HFFc6 (cell line): ENCODE results near the gene MTRR. TPM values are rescaled to one million over a fixed set of nuclear protein-coding genes. Genes with fewer than 3 reads are reported as not detected.

ENCODE experiments used
- DNase-seq: peaks from one replicate; pipeline ENCODE4 v3.0.0-alpha.2; 2018
- H3K27ac Mint-ChIP-seq: 2 replicates; pipeline ENCODE4 v1.8.0; 2020; ENCODE audit warnings: mild to moderate bottlenecking, mixed read lengths
- H3K27me3 Mint-ChIP-seq: 2 replicates; pipeline ENCODE4 v1.8.0; 2021; ENCODE audit warnings: mild to moderate bottlenecking, moderate library complexity, mixed read lengths; ENCODE audit not compliant: insufficient read depth
- H3K36me3 Mint-ChIP-seq: 2 replicates; pipeline ENCODE4 v1.8.0; 2021; ENCODE audit warnings: low read depth, mixed read lengths
- H3K4me1 Mint-ChIP-seq: 2 replicates; pipeline ENCODE4 v1.8.0; 2020; ENCODE audit warnings: low read depth, mixed read lengths
- H3K4me3 Mint-ChIP-seq: 2 replicates; pipeline ENCODE4 v1.8.0; 2020; ENCODE audit warnings: mild to moderate bottlenecking, moderate library complexity, mixed read lengths
- H3K9me3 Mint-ChIP-seq: 2 replicates; pipeline ENCODE4 v1.8.0; 2020; ENCODE audit warnings: mild to moderate bottlenecking, mixed read lengths
- total RNA-seq, 6 experiments: library from RNA; stranded (reverse); fragmentation: NEBNext Ultra II Directional; extraction: Animal tissue kit (Norgen Biotek cat#: 25700); gene quantifications; 2 replicates in 1 of 6; 3 replicates in 5 of 6; pipeline ENCODE4 v1.2.3, GENCODE V29; 2021
- TF ChIP-seq, protein P1 (sequence below): fragments of 200-600 bp; sonication (generic); IDR thresholded peaks from 2 replicates; pipeline ENCODE4 v1.5.0; 2021; ENCODE audit warnings: antibody characterized with exemption, mild to moderate bottlenecking

MTRR gene
- total RNA-seq, 6 experiments from 2014 or later = 33.8 to 44.1 (median 37.0) TPM

DNA sequence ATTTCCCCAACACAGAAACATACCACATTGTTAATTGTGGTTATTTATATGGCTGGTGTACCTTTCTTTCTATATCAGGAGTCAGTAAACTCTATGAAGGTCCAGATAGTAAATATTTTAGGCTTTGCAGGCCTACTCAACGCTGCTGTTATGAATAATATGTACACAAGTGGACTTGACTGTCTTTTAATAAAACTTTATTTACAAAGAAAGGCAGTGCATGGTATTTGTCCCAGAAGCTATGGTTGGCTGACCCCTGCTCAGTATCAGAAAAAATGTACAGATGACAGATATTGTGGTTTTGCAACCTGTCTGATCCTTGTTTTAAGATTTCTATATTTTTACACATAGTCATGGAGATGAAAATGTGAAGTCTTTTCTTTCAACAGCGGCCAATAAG, 5.7 kb downstream of the MTRR start:
- H3K27ac Mint-ChIP-seq = no peak overlapping the region
- H3K4me1 Mint-ChIP-seq = peaks cover 70% of the 10 kb centered on the region
- TF ChIP-seq, protein P1, sequence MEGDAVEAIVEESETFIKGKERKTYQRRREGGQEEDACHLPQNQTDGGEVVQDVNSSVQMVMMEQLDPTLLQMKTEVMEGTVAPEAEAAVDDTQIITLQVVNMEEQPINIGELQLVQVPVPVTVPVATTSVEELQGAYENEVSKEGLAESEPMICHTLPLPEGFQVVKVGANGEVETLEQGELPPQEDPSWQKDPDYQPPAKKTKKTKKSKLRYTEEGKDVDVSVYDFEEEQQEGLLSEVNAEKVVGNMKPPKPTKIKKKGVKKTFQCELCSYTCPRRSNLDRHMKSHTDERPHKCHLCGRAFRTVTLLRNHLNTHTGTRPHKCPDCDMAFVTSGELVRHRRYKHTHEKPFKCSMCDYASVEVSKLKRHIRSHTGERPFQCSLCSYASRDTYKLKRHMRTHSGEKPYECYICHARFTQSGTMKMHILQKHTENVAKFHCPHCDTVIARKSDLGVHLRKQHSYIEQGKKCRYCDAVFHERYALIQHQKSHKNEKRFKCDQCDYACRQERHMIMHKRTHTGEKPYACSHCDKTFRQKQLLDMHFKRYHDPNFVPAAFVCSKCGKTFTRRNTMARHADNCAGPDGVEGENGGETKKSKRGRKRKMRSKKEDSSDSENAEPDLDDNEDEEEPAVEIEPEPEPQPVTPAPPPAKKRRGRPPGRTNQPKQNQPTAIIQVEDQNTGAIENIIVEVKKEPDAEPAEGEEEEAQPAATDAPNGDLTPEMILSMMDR = no peak
- H3K9me3 Mint-ChIP-seq = no peaks in the 10 kb centered on the region
- H3K27me3 Mint-ChIP-seq = no peaks in the 10 kb centered on the region; the same call in 1 of the 2 replicates
- no peak overlapping the region for H3K4me3 Mint-ChIP-seq
- no peak for DNase-seq
- peaks cover 27% of the 10 kb centered on the region for H3K36me3 Mint-ChIP-seq

DNA sequence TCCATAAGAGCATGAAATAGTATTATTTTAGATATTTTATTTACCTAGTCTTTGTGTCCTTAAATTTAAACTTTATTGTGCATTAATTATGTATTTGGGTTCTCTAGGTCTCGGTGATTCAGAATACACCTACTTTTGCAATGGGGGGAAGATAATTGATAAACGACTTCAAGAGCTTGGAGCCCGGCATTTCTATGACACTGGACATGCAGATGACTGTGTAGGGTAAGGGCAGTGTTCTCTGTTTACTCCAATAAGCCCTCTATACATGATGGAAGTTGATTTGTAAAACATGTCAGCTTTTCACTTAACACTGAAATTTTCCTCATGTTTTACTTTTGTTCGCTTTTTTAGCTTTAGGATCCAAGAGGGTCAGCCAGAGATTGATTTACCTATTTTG, 6.2 kb downstream of the MTRR start:
- peaks cover 27% of the 10 kb centered on the region for H3K36me3 Mint-ChIP-seq
- H3K9me3 Mint-ChIP-seq = no peaks in the 10 kb centered on the region
- TF ChIP-seq, protein P1 = no peak
- H3K27ac Mint-ChIP-seq = no peak overlapping the region
- no peak overlapping the region for H3K4me3 Mint-ChIP-seq
- DNase-seq = no peak
- peaks cover 65% of the 10 kb centered on the region for H3K4me1 Mint-ChIP-seq
- no peaks in the 10 kb centered on the region; the same call in 1 of the 2 replicates for H3K27me3 Mint-ChIP-seq

DNA sequence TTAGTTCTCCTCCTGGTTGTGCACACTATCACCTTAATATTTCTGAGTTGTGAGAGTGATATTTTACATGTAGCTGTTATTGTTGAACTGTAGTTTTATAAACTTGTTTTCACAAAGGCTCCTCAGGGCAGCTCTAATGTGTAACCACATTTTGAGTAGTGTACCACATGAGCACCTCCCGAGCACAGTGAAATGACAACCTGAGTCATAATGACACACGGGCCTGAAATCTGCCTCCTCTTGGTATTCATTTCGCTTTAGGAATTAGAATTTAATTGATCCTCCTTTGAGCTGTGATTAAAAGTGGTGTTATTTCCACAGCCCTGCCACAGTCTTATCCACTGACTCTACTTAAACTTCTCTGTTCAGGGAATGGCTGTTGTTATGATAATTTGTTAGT, 7.9 kb downstream of the MTRR start:
- no peaks in the 10 kb centered on the region; the same call in 1 of the 2 replicates for H3K27me3 Mint-ChIP-seq
- no peaks in the 10 kb centered on the region for H3K9me3 Mint-ChIP-seq
- TF ChIP-seq, protein P1 = no peak
- peaks cover 47% of the 10 kb centered on the region for H3K4me1 Mint-ChIP-seq
- H3K4me3 Mint-ChIP-seq = no peak overlapping the region
- peak overlapping the region; percentile 64 for H3K27ac Mint-ChIP-seq
- peaks cover 31% of the 10 kb centered on the region for H3K36me3 Mint-ChIP-seq
- DNase-seq = peak; percentile 72

DNA sequence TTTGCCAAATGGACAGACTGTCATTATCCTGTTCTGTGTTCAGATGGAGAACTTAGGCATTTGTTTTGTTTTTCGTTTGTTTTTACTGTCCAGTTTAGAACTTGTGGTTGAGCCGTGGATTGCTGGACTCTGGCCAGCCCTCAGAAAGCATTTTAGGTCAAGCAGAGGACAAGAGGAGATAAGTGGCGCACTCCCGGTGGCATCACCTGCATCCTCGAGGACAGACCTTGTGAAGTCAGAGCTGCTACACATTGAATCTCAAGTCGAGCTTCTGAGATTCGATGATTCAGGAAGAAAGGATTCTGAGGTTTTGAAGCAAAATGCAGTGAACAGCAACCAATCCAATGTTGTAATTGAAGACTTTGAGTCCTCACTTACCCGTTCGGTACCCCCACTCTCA, 8.9 kb downstream of the MTRR start:
- H3K4me3 Mint-ChIP-seq = no peak overlapping the region; the same call in 1 of the 2 replicates
- DNase-seq = no peak
- H3K27me3 Mint-ChIP-seq = no peaks in the 10 kb centered on the region; the same call in 1 of the 2 replicates
- H3K36me3 Mint-ChIP-seq = peaks cover 33% of the 10 kb centered on the region
- TF ChIP-seq, protein P1 = no peak
- peak overlapping the region; percentile 58; the same call in 1 of the 2 replicates for H3K27ac Mint-ChIP-seq
- H3K4me1 Mint-ChIP-seq = peaks cover 38% of the 10 kb centered on the region
- no peaks in the 10 kb centered on the region for H3K9me3 Mint-ChIP-seq

DNA sequence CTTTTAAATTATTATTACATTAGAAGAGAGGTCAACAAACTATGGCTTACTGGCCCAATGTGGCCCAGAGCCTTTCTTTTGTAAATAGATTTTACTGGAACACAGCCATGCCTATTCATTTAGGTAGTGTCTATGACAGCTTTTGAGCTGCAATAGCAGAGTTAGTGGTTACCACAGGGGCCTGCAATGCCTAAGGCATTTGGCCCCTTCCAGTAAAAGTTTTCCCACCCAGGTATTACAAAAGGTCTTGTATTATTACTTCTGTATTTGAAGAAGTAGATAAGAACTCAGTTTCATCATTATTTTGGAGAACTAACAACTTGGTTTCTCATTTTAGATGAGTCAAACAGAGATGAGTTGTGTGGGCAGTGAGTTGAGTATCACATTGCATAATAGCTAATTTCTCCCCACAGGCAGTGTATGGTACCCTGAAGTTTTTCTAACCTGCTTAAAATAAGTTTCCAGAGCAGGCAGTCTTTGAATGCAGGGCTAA, 9.5 kb downstream of the MTRR start:
- Mint-ChIP-seq H3K9me3 (no peaks in the 10 kb centered on the region), H3K27me3 (no peaks in the 10 kb centered on the region; the same call in 1 of the 2 replicates), H3K27ac (peak overlapping the region; percentile 58; the same call in 1 of the 2 replicates), H3K36me3 (peaks cover 33% of the 10 kb centered on the region), H3K4me1 (peaks cover 34% of the 10 kb centered on the region), H3K4me3 (no peak overlapping the region)
- DNase-seq = peak; percentile 26
- TF ChIP-seq, protein P1 = no peak
